Hypothalamus (tissue), 51 donors: Measurements from ENCODE around the gene DZIP1L.
A peak's percentile ranks its signal among the peaks of the same experiment; 100 is the strongest.
"Not testable (repeated sequence)": the region's sequence is repeated elsewhere in the genome, so short reads cannot be mapped to it uniquely, and the experiment has no call there.

ENCODE experiments used
- DNase-seq, 51 donors: peaks; one replicate each; lab custom pipeline; 2025; lab: John Stamatoyannopoulos, UW

DZIP1L gene

DNA sequence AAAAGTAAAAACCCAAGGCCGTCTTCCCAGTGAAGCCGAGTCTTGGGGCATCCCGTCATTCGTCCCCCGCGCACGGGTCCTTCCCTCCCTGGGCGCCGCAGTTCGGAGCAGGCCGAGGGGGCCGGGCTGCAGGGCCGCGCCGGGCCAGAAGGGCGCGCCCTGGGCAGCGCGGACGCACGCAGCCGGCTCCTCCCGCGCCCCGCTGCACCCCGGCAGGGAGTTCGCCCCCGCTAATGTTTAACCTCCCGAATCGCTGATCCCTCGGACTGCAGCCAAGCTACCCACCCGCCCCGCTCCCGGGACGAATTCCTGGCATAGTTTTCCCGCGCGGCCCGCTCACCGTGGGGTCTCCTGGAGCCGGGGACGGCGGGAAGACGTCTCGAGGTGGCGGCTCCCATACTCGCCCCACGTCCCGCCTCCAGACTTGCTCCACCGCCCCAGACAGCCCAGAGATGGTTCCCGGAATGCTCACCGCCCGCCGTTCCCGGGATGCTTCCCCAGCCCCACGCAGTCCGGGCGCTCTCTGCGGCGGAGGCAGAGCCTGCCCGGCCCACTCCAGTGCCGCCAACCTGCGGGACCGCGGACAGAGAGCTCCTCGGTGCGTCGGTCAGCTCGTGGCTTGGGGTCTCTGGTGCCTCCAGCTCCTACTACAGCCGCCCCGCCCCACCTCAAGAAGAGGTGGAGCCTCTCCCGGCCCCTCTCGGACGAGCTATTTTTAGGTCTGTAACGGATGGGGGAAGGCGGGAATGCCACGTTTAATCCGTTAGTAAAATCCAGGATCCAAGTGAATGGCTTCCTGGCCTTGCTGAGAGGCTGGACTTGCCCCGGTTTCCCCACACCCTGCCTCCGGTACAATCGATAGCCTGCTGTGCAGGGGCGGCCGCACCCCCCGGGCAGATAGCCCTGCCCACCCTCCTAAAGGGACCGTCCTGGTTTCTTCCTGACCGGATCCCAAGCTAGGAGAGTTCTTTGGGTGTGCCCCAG lies at the start of gene DZIP1L:
TSS of gene DZIP1L (minus strand) at position 621 of the 984 bp plus-strand sequence. CDS start 11,637 bp downstream, outside the sequence.
- peak in 40 of 51 donors; percentile 9 to 69 (median 39) for DNase-seq

DNA sequence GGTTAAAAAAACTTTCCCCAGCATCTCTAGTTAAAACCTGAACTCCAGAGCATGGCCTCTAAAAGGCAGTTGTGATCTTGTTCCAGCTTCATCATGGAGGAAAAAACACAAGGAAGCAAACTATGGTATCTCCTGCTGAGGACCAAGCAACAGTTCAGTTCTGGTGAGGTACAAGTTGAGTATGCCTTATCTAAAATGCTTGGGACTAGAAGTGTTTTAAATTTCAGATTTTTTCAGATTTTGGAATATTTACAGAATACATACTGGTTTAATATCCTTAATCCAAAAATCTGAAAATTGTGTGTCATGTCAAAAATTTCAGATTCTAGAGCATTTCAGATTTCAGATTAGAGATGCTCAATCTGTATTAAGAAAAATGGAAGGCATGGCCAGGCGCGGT lies 49.7 kb upstream of the DZIP1L start:
- DNase-seq, result no peak

- DNase-seq, result no peak
Observed at GRCh38 chr3:138157743-138158142, 42.3 kb upstream of the DZIP1L start.

DNA sequence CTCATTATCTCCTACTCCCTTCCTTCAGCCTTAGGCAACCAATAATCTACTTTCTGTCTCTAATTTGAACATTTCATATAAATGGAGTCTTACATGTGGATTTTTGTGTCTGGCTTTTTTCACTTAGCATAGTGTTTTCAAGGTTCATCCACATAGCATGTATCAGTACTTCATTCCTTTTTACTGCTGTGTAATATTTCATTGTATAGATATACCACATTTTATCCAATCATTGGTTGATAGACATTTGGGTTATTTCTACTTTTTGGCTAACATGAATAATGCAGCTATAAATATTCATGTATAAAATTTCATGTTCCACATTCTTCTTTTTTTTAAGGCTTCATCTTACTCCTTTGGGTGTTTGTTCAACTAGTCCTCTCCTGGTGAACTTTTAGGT lies 39.1 kb upstream of the DZIP1L start:
- DNase-seq, result no peak

GRCh38 chr3:138148503-138148902 lies 33.1 kb upstream of the DZIP1L start:
- DNase-seq, result no peak

GRCh38 chr3:138142181-138142580 lies 26.8 kb upstream of the DZIP1L start:
- DNase-seq, result not testable (repeated sequence)

- DNase-seq, result no peak
Observed at GRCh38 chr3:138140940-138141339, 25.5 kb upstream of the DZIP1L start.

DNA sequence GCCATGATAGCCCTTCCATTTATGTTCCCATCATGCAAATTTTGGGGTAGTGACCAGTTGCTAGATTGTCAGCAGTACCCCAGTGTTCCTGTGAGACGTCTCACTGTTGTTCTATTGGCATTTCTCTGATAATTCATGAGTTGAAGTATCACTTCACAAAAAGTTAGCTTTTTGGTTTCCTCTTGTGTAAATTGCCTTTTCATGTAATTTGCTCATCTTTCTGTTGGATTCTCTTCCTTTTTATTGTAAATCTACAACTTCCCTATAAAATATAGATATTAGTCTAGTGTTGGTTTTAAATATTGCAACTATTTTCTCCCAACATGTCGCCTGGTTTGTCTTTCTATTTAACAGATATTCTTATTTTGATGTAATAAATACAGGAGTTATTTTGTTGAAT lies 24.3 kb upstream of the DZIP1L start:
- DNase-seq, result no peak

DNA sequence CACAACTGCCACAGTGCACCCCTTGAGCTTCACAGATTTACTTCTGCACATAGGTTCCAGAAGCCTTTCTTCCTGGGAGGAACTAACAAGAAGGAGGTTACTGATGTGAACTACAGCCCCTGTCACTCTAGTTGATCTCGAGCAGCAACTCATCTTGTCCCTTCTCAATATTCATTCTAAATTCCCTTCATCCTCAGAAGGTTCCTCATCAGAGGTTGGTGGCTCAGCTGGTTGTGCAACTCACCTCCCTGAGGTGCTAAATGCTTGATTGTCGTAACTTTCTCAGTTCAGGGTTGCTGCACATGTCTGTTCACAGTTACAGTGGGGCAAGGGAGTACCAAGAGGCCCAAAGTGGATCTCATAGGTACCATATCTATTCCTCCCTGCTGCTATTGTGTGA lies 22.5 kb upstream of the DZIP1L start:
- DNase-seq, result no peak

GRCh38 chr3:138136201-138136600 lies 20.8 kb upstream of the DZIP1L start:
- DNase-seq, result no peak

GRCh38 chr3:138135833-138136194 lies 20.4 kb upstream of the DZIP1L start:
- DNase-seq, result no peak

GRCh38 chr3:138135146-138135832 lies 19.9 kb upstream of the DZIP1L start:
- DNase-seq, result no peak

GRCh38 chr3:138132239-138132638 lies 16.8 kb upstream of the DZIP1L start, which contains the start of gene A4GNT:
Gene A4GNT, minus strand, starts transcription at chr3:138132390. Its CDS starts 1,134 bp downstream, at chr3:138131256.
- no peak for DNase-seq

DNA sequence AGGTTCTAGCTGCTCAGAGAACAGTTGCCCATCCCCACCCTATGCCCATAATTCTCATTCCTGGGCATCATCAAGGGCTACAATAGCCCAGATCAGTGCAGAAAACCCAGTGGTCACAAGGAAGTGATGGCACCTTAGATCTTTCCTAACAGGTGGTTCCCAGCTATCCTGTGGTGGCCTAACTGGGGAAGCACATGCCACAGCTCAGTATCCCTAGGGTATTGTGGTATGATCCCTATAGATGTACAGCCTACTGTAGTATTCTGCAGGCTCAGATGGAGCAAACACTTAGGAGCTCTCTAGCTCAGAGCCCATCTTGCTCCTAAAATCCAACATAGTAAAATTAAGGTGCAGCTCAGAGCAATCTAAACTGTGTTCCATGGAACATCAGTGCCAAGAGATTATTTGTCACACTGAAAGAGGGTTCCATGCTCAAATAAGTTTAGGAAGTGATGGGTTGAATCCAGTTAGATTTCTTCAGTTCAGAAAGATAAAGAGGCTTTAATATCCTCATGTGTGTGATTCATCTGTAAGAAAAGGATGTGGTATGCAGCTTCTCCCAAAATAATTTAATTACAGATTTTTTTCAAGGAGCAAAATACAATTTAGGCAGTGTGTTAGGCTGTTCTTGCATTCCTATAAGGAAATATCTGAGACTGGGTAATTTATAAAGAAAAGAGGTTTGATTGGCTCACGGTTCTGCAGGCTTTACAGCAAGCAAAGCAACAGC lies 12.4 kb upstream of the DZIP1L start:
- no peak for DNase-seq

DNA sequence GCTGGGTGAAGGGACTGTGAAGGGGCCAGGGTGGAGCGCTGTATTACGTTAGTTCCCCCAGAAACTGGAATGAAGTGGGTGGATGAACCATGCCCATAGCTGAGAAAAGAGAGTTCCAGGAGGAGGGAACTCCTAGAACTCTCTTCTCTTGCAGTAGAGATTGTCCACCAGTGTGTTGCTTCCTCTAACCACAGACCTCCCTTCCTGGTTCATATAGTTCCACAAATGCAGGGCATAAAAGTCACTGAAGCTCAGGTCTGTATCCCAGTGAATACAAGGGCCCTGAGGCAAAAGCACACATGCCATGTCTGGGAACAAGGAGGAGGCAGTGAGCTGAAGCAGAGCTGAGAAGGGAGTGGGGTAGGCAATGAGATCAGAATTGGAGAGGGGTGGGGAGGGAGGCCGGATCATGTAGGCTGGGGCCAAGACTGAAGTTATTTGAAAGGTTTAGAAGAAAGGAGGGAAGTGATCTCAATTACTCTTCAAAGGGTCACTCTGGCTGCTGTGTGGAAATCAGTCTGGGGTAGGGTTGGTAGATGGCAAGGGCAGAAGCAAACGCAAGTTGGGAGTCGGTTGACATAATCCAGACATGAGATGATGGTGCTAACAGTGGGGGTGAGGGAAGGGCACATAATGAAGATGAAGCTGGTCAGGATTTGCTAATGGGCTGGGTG lies 10.3 kb upstream of the DZIP1L start:
- peak in 1 of 51 donors; percentile 7 for DNase-seq

GRCh38 chr3:138124706-138125355 lies 9.4 kb upstream of the DZIP1L start:
- DNase-seq, result no peak

DNA sequence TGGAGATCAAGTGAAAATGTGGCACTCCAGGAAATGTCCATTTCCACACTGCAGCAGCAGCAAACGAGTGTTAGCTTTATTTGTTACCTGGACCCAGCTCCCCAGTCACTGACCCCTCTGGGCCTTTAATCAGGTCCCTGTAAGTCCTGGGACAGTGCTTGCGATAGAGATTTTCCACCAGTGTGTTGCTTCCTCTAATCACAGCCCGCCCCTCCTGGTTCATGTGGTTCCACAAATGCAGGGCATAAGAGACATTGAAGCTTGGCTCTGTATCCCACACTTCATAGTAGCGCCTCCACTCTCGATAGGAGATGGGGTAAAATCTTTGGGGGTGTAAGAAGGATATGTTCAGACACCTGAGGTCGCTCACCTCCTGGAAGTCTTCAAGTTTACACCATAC lies 8.8 kb upstream of the DZIP1L start:
- no peak for DNase-seq

DNA sequence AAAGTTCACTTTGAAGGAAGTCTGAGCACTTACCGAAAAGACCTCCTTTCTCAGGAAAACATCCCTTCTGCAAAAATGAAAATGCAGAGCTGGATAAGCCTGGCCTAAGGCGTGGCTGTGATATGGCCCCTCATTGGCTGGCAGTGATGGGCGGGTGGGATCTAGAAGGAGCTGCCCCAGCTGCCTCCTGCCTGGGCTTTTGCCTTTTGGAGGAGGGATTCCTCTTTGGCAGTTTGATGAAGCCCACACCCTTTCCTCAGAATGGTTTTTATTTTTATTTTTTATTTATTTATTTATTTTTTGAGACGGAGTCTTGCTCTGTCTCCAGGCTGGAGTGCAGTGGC lies 4.0 kb upstream of the DZIP1L start:
- no peak for DNase-seq

DNA sequence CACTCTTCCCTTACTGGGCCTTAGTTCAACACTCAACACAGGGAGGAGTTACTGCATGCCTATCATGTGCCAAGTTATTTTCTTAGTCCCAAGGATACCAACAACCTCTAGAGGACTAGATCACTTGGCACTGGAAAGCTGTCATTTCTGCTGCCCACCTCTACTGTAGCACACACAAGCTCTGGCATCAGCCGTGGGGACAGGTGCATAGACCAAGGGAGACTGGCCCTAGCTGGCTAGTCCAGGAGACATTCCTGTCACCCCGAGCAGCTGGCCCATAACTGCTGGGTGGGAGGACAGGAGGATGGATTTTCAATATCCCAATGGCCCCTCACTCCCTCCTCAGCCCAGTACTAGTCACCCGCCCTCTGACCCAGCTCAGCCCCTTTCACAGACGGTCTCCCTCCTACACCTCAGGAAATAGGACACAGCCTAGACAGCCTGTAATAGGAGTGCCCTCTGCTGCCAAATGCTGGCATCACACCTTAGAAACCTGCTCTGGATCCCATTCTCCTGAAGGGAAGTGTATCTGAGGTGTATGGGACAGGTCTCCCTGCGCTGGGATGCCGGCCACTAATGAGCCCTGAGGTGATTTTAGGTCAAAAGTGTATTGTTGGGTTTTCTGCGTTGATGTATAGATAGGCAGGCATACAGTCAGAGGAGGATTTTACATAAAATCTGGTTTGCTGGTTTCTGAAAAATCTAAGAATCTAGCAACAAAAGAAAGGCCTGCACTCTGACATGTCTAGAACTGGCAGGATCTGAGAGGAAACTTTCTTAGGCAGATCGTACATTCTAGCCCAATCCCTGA lies 3.4 kb upstream of the DZIP1L start:
- peak in 43 of 51 donors; percentile 5 to 72 (median 35) for DNase-seq
